Esophagus squamous epithelium (tissue), 4 donors: ENCODE results near the gene GALNT13.

ENCODE experiments used
- POLR2A ChIP-seq, 4 donors: fragments of 450-650 bp; IDR thresholded peaks; one replicate each; pipeline ENCODE4 v1.6.1; 2017; ENCODE audit warnings: antibody characterized with exemption in 4 of 4, mild to moderate bottlenecking in 4 of 4, moderate library complexity in 3 of 4
- TF ChIP-seq, protein P1 (sequence below), 6 experiments: fragments of 450-650 bp in 4 of 6; fragments of 200-600 bp in 2 of 6; sonication (generic) in 2 of 6; IDR thresholded peaks; one replicate each; pipeline ENCODE4 v1.5.1; 2016 to 2019; ENCODE audit warnings: antibody characterized with exemption in 6 of 6, mild to moderate bottlenecking in 4 of 6, moderate library complexity in 4 of 6

GRCh38 chr2:154207288-154208047 is 335.7 kb downstream of the GALNT13 start:
- TF ChIP-seq, protein P1, sequence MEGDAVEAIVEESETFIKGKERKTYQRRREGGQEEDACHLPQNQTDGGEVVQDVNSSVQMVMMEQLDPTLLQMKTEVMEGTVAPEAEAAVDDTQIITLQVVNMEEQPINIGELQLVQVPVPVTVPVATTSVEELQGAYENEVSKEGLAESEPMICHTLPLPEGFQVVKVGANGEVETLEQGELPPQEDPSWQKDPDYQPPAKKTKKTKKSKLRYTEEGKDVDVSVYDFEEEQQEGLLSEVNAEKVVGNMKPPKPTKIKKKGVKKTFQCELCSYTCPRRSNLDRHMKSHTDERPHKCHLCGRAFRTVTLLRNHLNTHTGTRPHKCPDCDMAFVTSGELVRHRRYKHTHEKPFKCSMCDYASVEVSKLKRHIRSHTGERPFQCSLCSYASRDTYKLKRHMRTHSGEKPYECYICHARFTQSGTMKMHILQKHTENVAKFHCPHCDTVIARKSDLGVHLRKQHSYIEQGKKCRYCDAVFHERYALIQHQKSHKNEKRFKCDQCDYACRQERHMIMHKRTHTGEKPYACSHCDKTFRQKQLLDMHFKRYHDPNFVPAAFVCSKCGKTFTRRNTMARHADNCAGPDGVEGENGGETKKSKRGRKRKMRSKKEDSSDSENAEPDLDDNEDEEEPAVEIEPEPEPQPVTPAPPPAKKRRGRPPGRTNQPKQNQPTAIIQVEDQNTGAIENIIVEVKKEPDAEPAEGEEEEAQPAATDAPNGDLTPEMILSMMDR (IDR thresholded peaks at IDR 0.05), result no peak
- no peak for TF ChIP-seq POLR2A (IDR thresholded peaks at IDR 0.05)
